ENCODE measurements around the gene SH2B2.
"Not testable (repeated sequence)": the region's sequence is repeated elsewhere in the genome, so short reads cannot be mapped to it uniquely, and the experiment has no call there.

The SH2B2 gene

GRCh38 chr7:102287111-102287980, 678 bp downstream of the SH2B2 start:
- DNase-seq (ENCODE audit: low read depth) = no peak

- no peak for DNase-seq (ENCODE audit: low read depth)
Measured at GRCh38 chr7:102287981-102288278, 1.3 kb downstream of the SH2B2 start.

GRCh38 chr7:102288285-102288930, 1.7 kb downstream of the SH2B2 start:
- no peak for DNase-seq (ENCODE audit: low read depth)

- no peak for DNase-seq (ENCODE audit: low read depth)
Measured at GRCh38 chr7:102289057-102289456, 2.4 kb downstream of the SH2B2 start.

- no peak for DNase-seq (ENCODE audit: low read depth)
Measured at GRCh38 chr7:102291056-102291915, 4.6 kb downstream of the SH2B2 start.

GRCh38 chr7:102291916-102292267, 5.2 kb downstream of the SH2B2 start:
- DNase-seq (ENCODE audit: low read depth) = no peak

- DNase-seq (ENCODE audit: low read depth) = no peak
Measured at GRCh38 chr7:102292813-102293798, 6.4 kb downstream of the SH2B2 start.

GRCh38 chr7:102294589-102294988, 7.9 kb downstream of the SH2B2 start:
- DNase-seq (ENCODE audit: low read depth) = no peak

- no peak for DNase-seq (ENCODE audit: low read depth)
Measured at GRCh38 chr7:102295346-102296178, 8.9 kb downstream of the SH2B2 start.

- DNase-seq (ENCODE audit: low read depth) = no peak
Measured at GRCh38 chr7:102296179-102296438, 9.4 kb downstream of the SH2B2 start.

- no peak for DNase-seq (ENCODE audit: low read depth)
Measured at GRCh38 chr7:102296514-102296913, 9.8 kb downstream of the SH2B2 start.

- DNase-seq (ENCODE audit: low read depth) = no peak
Measured at GRCh38 chr7:102297487-102298218, 11.0 kb downstream of the SH2B2 start.

DNA sequence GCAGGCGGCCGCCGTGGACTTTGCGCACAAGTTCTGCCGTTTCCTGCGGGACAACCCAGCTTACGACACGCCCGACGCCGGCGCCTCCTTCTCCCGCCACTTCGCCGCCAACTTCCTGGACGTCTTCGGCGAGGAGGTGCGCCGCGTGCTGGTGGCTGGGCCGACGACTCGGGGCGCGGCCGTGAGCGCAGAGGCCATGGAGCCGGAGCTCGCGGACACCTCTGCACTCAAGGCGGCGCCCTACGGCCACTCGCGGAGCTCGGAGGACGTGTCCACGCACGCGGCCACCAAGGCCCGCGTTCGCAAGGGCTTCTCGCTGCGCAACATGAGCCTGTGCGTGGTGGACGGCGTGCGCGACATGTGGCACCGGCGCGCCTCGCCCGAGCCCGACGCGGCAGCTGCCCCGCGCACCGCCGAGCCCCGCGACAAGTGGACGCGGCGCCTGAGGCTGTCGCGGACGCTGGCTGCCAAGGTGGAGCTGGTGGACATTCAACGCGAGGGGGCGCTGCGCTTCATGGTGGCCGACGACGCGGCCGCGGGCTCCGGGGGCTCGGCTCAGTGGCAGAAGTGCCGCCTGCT, 14.1 kb downstream of the SH2B2 start:
- no peak for DNase-seq (ENCODE audit: low read depth)

GRCh38 chr7:102301367-102301766, 14.7 kb downstream of the SH2B2 start:
- not testable (repeated sequence) for DNase-seq (ENCODE audit: low read depth)

DNA sequence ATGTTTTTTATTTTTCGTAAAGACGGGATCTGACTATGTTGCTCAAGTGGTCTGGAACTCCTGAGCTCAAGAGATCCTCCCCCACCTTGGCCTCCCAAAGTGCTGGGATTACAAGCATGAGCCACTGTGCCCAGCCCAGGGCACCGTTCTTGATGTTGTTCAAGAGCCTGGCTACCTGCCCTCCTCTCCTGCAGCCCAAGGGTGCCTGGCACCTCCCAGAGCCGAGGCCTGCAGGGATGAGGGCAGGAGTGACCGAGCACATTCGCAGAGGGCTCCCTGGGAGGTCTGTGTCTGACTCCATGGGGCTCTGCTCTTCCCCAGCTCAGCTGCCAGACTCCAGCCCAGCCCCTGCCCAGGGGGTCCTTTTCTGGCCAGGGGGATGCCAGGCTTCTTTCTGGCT, 15.4 kb downstream of the SH2B2 start:
- DNase-seq (ENCODE audit: low read depth) = no peak

GRCh38 chr7:102303669-102304422, 17.2 kb downstream of the SH2B2 start:
- DNase-seq (ENCODE audit: low read depth) = no peak

- DNase-seq (ENCODE audit: low read depth) = no peak
Measured at GRCh38 chr7:102304668-102305067, 18.0 kb downstream of the SH2B2 start.

DNA sequence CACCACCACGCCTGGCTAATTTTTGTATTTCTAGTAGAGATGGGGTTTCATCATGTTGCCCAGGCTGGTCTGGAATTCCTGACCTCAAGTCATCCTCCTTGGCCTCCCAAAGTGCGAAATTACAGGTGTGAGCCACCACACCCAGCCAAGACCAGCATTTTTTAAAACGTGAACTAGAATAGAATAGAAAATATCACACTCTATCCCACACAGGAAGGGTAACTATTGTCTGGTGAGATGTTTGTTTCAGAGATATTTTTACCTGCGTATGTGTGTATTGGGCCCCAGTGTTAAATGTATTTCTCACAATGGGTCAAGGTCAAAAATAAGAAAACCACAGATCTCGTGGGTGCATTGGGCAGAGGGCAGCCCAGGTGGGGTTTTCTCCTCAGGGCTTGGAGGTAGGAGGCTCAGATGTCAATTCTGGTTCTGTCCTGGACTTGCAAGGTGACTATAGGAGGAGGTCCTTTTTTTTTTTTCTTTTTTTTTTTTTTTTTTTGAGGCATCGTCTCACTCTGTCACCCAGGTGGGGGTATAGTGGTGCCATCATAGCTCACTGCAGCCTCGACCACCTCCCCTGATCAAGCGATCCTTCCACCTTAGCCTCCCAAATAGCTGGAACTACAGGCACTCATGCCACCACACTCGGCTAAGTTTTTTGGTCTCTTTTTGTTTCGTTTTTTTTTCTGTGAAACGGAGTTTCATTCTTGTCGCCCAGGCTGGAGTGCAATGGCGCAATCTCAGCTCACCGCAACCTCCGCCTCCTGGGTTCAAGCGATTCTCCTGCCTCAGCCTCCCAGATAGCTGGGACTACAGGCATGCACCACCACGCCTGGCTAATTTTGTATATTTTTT, 19.0 kb downstream of the SH2B2 start:
- DNase-seq (ENCODE audit: low read depth) = no peak

Data from activated T-cell treated with anti-CD3 and anti-CD28 coated beads for 48 hours (primary cell).